SK-N-SH (cell line): Measurements from ENCODE around the gene ALOXE3. TPM values are rescaled to one million over a fixed set of nuclear protein-coding genes. Genes with fewer than 3 reads are reported as not detected.

Source experiments
- CTCF ChIA-PET: fragments of 300-600, 350-600 bp; formaldehyde crosslinking; extraction: SDS; loops from one replicate; lab custom pipeline; 2021; lab: Yijun Ruan, JAX
- POLR2A ChIA-PET: fragments of 350-600 bp; sonication (Branson Sonifier 250); formaldehyde crosslinking; extraction: SDS; loops from one replicate; lab custom pipeline; 2020; ENCODE audit warnings: antibody characterized with exemption, inconsistent platforms; lab: Yijun Ruan, JAX
- DNase-seq: peaks from one replicate; pipeline ENCODE4 v3.0.0; 2012
- H2AFZ ChIP-seq: fragments of 200-600 bp; sonication (generic); 2 replicates; pipeline ENCODE4 v1.8.1; 2016; ENCODE audit warnings: antibody characterized with exemption, mild to moderate bottlenecking, low read depth
- H3F3A ChIP-seq: fragments of 200-600 bp; sonication (generic); replicated peaks from 2 replicates; pipeline ENCODE3; 2016; ENCODE audit warnings: antibody characterized with exemption, mild to moderate bottlenecking; ENCODE audit not compliant: insufficient read depth
- H3K27ac ChIP-seq, 2 experiments: fragments of 200-500 bp in 1 of 2; fragments of 200-600 bp in 1 of 2; sonication (Bioruptor generic) in 1 of 2; sonication (generic), shearing (Covaris generic) in 1 of 2; 2 replicates each; pipeline versions ENCODE4 v1.5.1 to v1.6.1; 2014 to 2016; ENCODE audit warnings: low read depth in 2 of 2, inconsistent platforms in 1 of 2, low read length in 1 of 2, mild to moderate bottlenecking in 1 of 2, mixed read lengths in 1 of 2
- H3K27me3 ChIP-seq: fragments of 200-600 bp; sonication (generic), shearing (Covaris generic); 2 replicates; pipeline ENCODE4 v1.6.1; 2016; ENCODE audit warnings: mixed run types; ENCODE audit not compliant: insufficient read depth
- H3K36me3 ChIP-seq, 2 experiments: fragments of 200-500 bp in 1 of 2; fragments of 200-600 bp in 1 of 2; sonication (Bioruptor generic) in 1 of 2; sonication (generic) in 1 of 2; replicated peaks in 1 of 2; 2 replicates each; pipeline versions ENCODE3 to v1.5.1; 2014 to 2016; ENCODE audit warnings: low read length in 1 of 2, mild to moderate bottlenecking in 1 of 2; ENCODE audit not compliant: insufficient read depth in 2 of 2, control insufficient read depth in 1 of 2
- H3K4me1 ChIP-seq, 2 experiments: fragments of 200-500 bp in 1 of 2; fragments of 200-600 bp in 1 of 2; sonication (Bioruptor generic) in 1 of 2; sonication (generic), shearing (Covaris generic) in 1 of 2; 2 replicates each; pipeline versions ENCODE4 v1.5.1 to v1.6.1; 2014 to 2016; ENCODE audit warnings: low read depth in 1 of 2, low read length in 1 of 2, mixed run types in 1 of 2; ENCODE audit not compliant: insufficient read depth in 2 of 2, control insufficient read depth in 1 of 2
- H3K4me2 ChIP-seq: fragments of 200-600 bp; sonication (generic), shearing (Covaris generic); 2 replicates; pipeline ENCODE4 v1.6.1; 2017; ENCODE audit warnings: mixed run types
- H3K4me3 ChIP-seq, 2 experiments: fragments of 200-500 bp in 1 of 2; fragments of 200-600 bp in 1 of 2; sonication (Bioruptor generic) in 1 of 2; sonication (generic), shearing (Covaris generic) in 1 of 2; 2 replicates each; pipeline versions ENCODE4 v1.5.1 to v1.8.1; 2014 to 2016; ENCODE audit warnings: low read depth in 2 of 2, inconsistent platforms in 1 of 2, low read length in 1 of 2, mild to moderate bottlenecking in 1 of 2, mixed read lengths in 1 of 2, moderate library complexity in 1 of 2
- H3K79me2 ChIP-seq: fragments of 200-600 bp; sonication (generic); 2 replicates; pipeline ENCODE4 v1.8.1; 2017; ENCODE audit warnings: mild to moderate bottlenecking; ENCODE audit not compliant: insufficient read depth
- H3K9ac ChIP-seq: fragments of 200-600 bp; sonication (generic); 2 replicates; pipeline ENCODE4 v1.6.1; 2017; ENCODE audit warnings: mixed run types
- H3K9me2 ChIP-seq: fragments of 200-600 bp; sonication (generic); 2 replicates; pipeline ENCODE4 v1.6.1; 2017; ENCODE audit warnings: mixed run types
- H3K9me3 ChIP-seq: fragments of 200-600 bp; sonication (generic); 2 replicates; pipeline ENCODE4 v1.6.1; 2017; ENCODE audit warnings: mixed run types, mild to moderate bottlenecking, moderate library complexity
- H4K20me1 ChIP-seq: fragments of 200-600 bp; sonication (generic); 2 replicates; pipeline ENCODE4 v1.6.1; 2017; ENCODE audit warnings: mild to moderate bottlenecking, mixed run types; ENCODE audit not compliant: insufficient read depth
- CHD2 ChIP-seq: fragments of 150-350 bp; IDR thresholded peaks from 2 replicates; pipeline ENCODE4 v1.6.1; 2018; ENCODE audit warnings: low read length; ENCODE audit not compliant: partially characterized antibody
- EP300 ChIP-seq, 2 experiments: IDR thresholded peaks; 2 replicates each; pipeline versions ENCODE4 v1.4.0 to v1.6.1; 2012; ENCODE audit warnings: borderline replicate concordance in 1 of 2, low read depth in 1 of 2, low read length in 1 of 2
- FOXJ3 ChIP-seq: sonication (generic); formaldehyde crosslinking; IDR thresholded peaks from 2 replicates; pipeline ENCODE4 v1.5.1; 2020; ENCODE audit warnings: mild to moderate bottlenecking, missing genetic modification reagents
- GATA2 ChIP-seq: sonication (generic); formaldehyde crosslinking; IDR thresholded peaks from 2 replicates; pipeline ENCODE4 v1.5.0; 2020; ENCODE audit warnings: mild to moderate bottlenecking, missing genetic modification reagents
- JUND ChIP-seq: IDR thresholded peaks from 2 replicates; pipeline ENCODE4 v1.4.0; 2012
- MEF2A ChIP-seq: IDR thresholded peaks from 2 replicates; pipeline ENCODE4 v1.4.0; 2012; ENCODE audit warnings: low read depth, borderline replicate concordance
- NFIC ChIP-seq: IDR thresholded peaks from 2 replicates; pipeline ENCODE4 v1.4.0; 2012; ENCODE audit warnings: borderline replicate concordance
- NRF1 ChIP-seq: IDR thresholded peaks from 2 replicates; pipeline ENCODE4 v1.6.1; 2012; ENCODE audit warnings: low read depth, mild to moderate bottlenecking, low read length
- POLR2AphosphoS5 ChIP-seq: IDR thresholded peaks from 2 replicates; pipeline ENCODE4 v1.6.1; 2012; ENCODE audit warnings: low read depth, low read length
- RAD21 ChIP-seq: IDR thresholded peaks from 2 replicates; pipeline ENCODE4 v1.6.1; 2012; ENCODE audit warnings: mild to moderate bottlenecking, low read length
- RCOR1 ChIP-seq: fragments of 150-350 bp; IDR thresholded peaks from 2 replicates; pipeline ENCODE4 v1.6.1; 2017; ENCODE audit warnings: antibody characterized with exemption, low read length
- SIN3A ChIP-seq: IDR thresholded peaks from 2 replicates; pipeline ENCODE4 v1.6.1; 2012; ENCODE audit warnings: low read depth, mild to moderate bottlenecking, low read length, moderate library complexity, borderline replicate concordance
- SMC3 ChIP-seq: IDR thresholded peaks from 2 replicates; pipeline ENCODE4 v1.6.1; 2012; ENCODE audit warnings: low read depth, low read length, improper control_type of control experiment
- TAF1 ChIP-seq: IDR thresholded peaks from 2 replicates; pipeline ENCODE4 v1.6.1; 2012; ENCODE audit warnings: low read depth, mild to moderate bottlenecking, low read length, moderate library complexity, borderline replicate concordance
- TEAD4 ChIP-seq: IDR thresholded peaks from 2 replicates; pipeline ENCODE4 v1.4.0; 2012; ENCODE audit warnings: mild to moderate bottlenecking, borderline replicate concordance; ENCODE audit not compliant: insufficient read depth
- YY1 ChIP-seq: IDR thresholded peaks from 2 replicates; pipeline ENCODE4 v1.4.0; 2012; ENCODE audit warnings: low read depth, mild to moderate bottlenecking
- WGBS: methylation state at CpG from one replicate; pipeline ENCODE4 v1.1.6; 2017; ENCODE audit warnings: low lambda C conversion rate; 5-methylcytosine and 5-hydroxymethylcytosine counted together
- polyA plus RNA-seq, 3 experiments: library from polyadenylated mRNA; depleted of rRNA; stranded (reverse); fragments of >200 nt; gene quantifications; 2 replicates each; pipeline ENCODE4 v1.2.3, GENCODE V29; 2012
- TF ChIP-seq, protein P1 (sequence below): IDR thresholded peaks from 2 replicates; pipeline ENCODE4 v1.4.0; 2012; ENCODE audit warnings: low read depth, borderline replicate concordance
- TF ChIP-seq, protein P2 (sequence below): IDR thresholded peaks from 2 replicates; pipeline ENCODE4; 2012
- TF ChIP-seq, protein P3 (sequence below): IDR thresholded peaks from 2 replicates; pipeline ENCODE4 v1.4.0; 2012; ENCODE audit warnings: low read depth
- TF ChIP-seq, protein P4 (sequence below): fragments of 200-600 bp; sonication (generic); IDR thresholded peaks from 2 replicates; pipeline ENCODE4 v1.6.1; 2017; ENCODE audit warnings: antibody characterized with exemption, mild to moderate bottlenecking, moderate library complexity

The ALOXE3 gene
- polyA plus RNA-seq, 1 of the 3 experiments (the other 2 are of a cell fraction), result 0.46 TPM

DNA sequence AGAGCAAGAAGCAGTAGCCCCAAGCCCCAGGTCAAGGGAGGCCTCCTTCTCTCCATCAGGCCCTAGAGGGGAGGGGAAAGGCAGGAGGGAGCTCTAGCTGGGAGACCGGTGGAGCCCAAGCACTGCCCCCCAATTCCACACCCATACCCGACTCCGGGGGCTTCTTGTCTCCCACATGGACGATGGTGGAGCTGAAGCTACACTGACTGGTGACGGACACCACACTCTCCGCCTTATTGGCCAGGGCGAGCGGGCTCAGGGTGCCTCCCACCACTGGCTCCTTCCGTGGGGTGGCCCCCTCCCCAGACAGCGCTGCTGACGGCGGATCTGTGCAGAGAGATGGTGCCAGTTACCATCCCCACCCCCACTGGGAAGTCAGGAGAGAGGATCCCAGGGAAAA lies 27.5 kb upstream of the ALOXE3 start:
- Histone ChIP-seq H3K9ac (no peak overlapping the region), H2AFZ (no peak overlapping the region), H3K4me2 (no peak overlapping the region), H3K27me3 (no peaks in the 10 kb centered on the region), H3K27ac (no peak overlapping the region), H3K4me1 (peaks cover 5 to 6% of the 10 kb centered on the region in 2 experiments; a peak in 2 of 4 replicates), H4K20me1 (peaks cover 9% of the 10 kb centered on the region; the same call in 1 of the 2 replicates), H3K4me3 (no peak overlapping the region), H3K9me2 (no peaks in the 10 kb centered on the region), H3K79me2 (peaks cover 9% of the 10 kb centered on the region; the same call in 1 of the 2 replicates), H3F3A (no peaks in the 10 kb centered on the region), H3K36me3 (peaks cover 24 to 73% of the 10 kb centered on the region in 2 experiments), H3K9me3 (no peaks in the 10 kb centered on the region)
- POLR2A ChIA-PET, result interaction anchor here (2.3 kb wide), 1 partner anchor 27 kb away, joined by 6 read pairs; no protein-coding TSS in a partner anchor
- no peak for DNase-seq
- CTCF ChIA-PET, result interaction anchor here (0.6 kb wide), 1 partner anchor 19 kb away, joined by 3 read pairs; no protein-coding TSS in a partner anchor
- 89% methylated on average over 9 of the region's 12 CpGs for WGBS
- TF ChIP-seq RCOR1 (no peak), TEAD4 (no peak), JUND (no peak), YY1 (no peak), TAF1 (no peak), SMC3 (no peak), FOXJ3 (CRISPR knock-in tag) (no peak), GATA2 (CRISPR knock-in tag) (no peak), POLR2AphosphoS5 (no peak), SIN3A (no peak), EP300 (IDR thresholded peaks at IDR 0.05; ENCODE audit: borderline replicate concordance in 1 of 2, low read depth in 1 of 2, low read length in 1 of 2) (no peak), RAD21 (no peak), MEF2A (no peak), CHD2 (no peak), NRF1 (no peak), NFIC (no peak)
- TF ChIP-seq, protein P1, sequence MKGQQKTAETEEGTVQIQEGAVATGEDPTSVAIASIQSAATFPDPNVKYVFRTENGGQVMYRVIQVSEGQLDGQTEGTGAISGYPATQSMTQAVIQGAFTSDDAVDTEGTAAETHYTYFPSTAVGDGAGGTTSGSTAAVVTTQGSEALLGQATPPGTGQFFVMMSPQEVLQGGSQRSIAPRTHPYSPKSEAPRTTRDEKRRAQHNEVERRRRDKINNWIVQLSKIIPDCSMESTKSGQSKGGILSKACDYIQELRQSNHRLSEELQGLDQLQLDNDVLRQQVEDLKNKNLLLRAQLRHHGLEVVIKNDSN, result no peak
- TF ChIP-seq, protein P2, sequence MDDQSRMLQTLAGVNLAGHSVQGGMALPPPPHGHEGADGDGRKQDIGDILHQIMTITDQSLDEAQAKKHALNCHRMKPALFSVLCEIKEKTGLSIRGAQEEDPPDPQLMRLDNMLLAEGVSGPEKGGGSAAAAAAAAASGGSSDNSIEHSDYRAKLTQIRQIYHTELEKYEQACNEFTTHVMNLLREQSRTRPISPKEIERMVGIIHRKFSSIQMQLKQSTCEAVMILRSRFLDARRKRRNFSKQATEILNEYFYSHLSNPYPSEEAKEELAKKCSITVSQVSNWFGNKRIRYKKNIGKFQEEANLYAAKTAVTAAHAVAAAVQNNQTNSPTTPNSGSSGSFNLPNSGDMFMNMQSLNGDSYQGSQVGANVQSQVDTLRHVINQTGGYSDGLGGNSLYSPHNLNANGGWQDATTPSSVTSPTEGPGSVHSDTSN, result no peak
- TF ChIP-seq, protein P3, sequence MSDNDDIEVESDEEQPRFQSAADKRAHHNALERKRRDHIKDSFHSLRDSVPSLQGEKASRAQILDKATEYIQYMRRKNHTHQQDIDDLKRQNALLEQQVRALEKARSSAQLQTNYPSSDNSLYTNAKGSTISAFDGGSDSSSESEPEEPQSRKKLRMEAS, result no peak
- TF ChIP-seq, protein P4, sequence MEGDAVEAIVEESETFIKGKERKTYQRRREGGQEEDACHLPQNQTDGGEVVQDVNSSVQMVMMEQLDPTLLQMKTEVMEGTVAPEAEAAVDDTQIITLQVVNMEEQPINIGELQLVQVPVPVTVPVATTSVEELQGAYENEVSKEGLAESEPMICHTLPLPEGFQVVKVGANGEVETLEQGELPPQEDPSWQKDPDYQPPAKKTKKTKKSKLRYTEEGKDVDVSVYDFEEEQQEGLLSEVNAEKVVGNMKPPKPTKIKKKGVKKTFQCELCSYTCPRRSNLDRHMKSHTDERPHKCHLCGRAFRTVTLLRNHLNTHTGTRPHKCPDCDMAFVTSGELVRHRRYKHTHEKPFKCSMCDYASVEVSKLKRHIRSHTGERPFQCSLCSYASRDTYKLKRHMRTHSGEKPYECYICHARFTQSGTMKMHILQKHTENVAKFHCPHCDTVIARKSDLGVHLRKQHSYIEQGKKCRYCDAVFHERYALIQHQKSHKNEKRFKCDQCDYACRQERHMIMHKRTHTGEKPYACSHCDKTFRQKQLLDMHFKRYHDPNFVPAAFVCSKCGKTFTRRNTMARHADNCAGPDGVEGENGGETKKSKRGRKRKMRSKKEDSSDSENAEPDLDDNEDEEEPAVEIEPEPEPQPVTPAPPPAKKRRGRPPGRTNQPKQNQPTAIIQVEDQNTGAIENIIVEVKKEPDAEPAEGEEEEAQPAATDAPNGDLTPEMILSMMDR, result no peak
